ENCODE results near the gene OR4F15.
"Not testable (repeated sequence)": the region's sequence is repeated elsewhere in the genome, so short reads cannot be mapped to it uniquely, and the experiment has no call there.

- not testable (repeated sequence) for TF ChIP-seq CTCF (IDR thresholded peaks at IDR 0.05); EZH2phosphoT487 (IDR thresholded peaks at IDR 0.05; ENCODE audit: borderline replicate concordance, low read depth); TAF1 (IDR thresholded peaks at IDR 0.05; ENCODE audit: borderline replicate concordance, low read depth, low read length); EP300 (IDR thresholded peaks at IDR 0.05; ENCODE audit: borderline replicate concordance in 1 of 2, low read depth in 1 of 2, low read length in 1 of 2); RFX5 (IDR thresholded peaks at IDR 0.05; ENCODE audit: low read length); POLR2AphosphoS5 (IDR thresholded peaks at IDR 0.05; ENCODE audit: low read depth, low read length); FOSL2 (IDR thresholded peaks at IDR 0.05; ENCODE audit: borderline replicate concordance, low read depth); GABPA (IDR thresholded peaks at IDR 0.05; ENCODE audit: low read depth)
Measured at GRCh38 chr15:101790748-101791147, 21.3 kb upstream of the OR4F15 start.
